ENCODE measurements around the gene BRD1.

The BRD1 gene

DNA sequence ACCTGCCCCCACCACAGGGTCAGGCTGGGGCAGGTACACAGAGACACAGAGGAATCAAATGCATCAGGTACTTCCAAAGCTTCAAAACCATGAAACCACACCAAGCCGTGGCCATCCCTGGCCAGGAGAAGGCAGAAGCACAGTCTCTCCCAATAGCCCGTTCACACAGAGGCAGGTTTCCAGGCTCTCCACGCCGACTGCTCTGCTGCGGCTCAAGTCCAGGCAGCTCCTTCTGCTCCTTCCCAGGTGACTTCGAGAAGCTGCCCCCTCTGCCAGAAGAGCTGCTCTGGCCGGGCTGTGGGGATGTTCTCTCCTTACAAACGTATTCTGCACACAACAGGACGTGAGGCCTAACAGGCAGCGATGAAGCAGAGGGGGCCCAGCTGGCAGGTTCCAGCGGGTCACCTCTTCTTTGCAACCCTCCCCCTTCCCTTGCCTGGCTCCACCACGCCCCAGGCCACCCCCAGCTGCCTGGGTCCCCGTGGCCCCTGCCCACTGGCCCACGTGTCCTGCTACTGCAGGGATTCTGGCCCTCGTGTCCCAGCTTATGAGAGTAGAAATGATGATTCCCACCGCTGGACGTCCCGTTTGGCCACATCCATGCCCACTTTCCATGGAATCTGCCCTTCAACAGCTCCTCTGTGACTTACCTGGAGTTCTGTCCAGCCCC lies 26.1 kb downstream of the BRD1 start:
- no peak for DNase-seq (ENCODE audit: low read depth)

GRCh38 chr22:49800408-49801238 lies 27.1 kb downstream of the BRD1 start:
- no peak for DNase-seq (ENCODE audit: low read depth)

DNA sequence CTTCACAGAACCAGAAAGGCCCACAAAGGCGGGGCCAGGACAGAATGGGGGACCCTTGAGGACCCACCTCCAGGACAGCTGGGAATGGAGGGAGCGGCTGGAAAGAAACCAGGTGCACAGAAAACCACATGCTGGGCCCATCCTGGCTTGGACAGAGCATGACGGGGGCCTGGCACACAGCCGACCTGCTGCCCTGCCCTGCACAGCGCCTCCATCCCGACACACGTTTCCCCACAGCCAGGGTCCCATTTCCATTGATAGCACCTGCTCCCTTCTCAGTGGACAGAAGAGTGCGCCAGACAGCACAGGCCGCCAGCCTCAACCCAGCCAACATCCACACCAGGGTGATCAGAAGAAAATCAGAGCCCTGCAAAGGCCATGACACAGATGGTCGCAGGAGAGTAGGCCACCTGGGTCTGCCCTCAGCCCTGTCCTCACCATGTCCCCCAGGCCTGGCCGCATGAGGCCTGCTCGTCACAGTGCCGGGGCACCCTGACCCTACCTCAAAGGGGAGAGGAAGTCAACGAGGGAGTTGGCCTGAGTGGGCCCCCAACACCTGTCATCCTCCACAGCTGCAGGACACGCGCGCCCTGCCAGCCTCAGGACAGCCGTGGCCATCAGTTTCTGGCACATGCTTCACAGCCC lies 28.1 kb downstream of the BRD1 start:
- DNase-seq (ENCODE audit: low read depth) = no peak

- DNase-seq (ENCODE audit: low read depth) = no peak
Observed at GRCh38 chr22:49798486-49799151, 29.1 kb downstream of the BRD1 start.

GRCh38 chr22:49797706-49798105 lies 30.0 kb downstream of the BRD1 start:
- DNase-seq (ENCODE audit: low read depth) = no peak

DNA sequence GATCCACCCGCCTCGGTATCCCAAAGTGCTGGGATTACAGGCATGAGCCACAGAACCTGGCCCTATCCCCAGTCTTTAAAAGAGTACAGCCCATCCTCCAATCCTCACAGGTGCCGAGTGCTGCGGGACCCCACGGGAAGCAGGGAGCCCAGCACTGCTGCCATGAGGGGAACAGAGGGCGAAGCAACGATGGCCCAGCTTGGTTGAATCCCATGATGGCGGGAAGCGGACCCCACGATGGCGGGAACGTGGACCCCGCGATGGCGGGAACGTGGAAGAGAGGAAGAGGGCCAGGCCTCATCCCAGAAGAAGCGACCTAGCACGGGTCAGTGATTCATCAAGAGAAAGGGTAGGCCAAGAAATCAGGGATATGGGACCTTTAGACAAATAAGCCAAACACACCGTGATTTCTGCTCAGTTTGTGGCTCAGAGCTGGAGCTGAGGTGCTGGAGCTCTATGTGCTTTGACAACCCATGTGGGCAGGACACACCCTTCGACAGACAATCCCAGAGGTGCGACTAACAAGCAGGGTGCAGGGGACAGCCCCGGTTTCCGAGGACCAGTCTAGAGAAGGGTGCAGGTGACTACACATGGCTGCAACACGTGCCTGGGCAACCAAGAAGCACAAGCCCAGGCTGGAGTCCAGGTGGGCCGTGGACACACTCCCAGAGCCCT lies 30.9 kb downstream of the BRD1 start:
- DNase-seq (ENCODE audit: low read depth) = no peak

GRCh38 chr22:49795521-49795920 lies 32.2 kb downstream of the BRD1 start:
- DNase-seq (ENCODE audit: low read depth) = no peak

DNA sequence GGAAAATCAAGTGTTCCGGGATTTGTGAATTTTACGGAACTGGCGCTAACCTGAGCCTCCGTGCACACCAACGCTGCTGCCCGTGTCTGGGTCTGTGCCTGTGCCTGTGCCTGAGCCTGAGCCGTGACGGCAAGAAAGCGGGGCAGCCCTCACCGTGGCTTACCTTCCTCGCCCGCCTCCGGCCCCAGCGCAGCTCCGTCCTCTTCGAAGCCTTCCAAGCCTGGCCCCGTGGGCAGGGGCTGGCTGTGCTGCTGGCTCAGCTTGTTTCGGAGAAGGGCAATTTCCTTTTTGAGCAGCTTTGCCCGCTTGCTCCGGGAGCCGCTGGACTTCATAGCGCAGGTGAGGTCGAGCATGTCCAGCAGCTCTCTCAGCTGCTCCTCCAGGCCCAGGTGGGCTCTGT lies 33.8 kb downstream of the BRD1 start:
- DNase-seq (ENCODE audit: low read depth) = no peak

GRCh38 chr22:49793296-49793695 lies 34.4 kb downstream of the BRD1 start:
- no peak for DNase-seq (ENCODE audit: low read depth)

DNA sequence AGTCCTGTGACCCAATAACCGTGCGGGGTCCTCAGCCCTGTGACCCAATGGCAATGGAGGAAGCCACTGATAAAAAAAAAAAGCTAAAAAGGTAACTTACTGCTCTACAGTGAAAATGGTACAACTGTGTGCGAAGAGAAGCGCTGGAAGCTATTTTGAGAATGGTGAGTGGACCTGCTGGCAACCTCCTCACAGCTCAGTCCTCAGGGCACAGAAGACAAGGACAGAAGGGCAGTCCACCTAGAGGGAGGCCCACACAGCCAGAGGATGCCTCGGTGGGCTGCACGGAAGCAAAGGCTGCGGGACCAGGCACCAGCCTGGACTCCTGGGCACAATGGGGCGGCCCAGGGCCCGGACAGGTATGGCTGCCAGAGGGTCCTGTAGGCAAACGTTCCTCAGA lies 35.6 kb downstream of the BRD1 start:
- DNase-seq (ENCODE audit: low read depth) = no peak

DNA sequence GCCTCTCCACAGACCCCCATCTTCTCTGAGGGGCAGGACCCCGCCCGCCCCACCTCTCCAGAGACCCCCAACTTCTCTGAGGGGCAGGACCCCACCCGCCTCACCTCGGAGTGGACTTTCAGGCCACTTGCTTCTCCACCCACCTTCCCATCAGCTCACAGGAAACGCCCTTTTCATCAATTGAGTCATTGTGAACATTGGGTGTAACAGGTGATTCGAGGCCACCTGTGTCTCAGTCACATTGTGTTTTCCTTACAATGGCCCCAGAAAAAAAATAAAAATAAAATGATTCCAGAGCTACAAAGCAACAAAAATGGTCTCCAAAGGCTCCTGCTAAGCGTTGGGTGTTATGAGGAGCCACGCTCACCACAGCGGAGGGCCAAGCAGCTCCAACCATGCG lies 36.0 kb downstream of the BRD1 start:
- no peak for DNase-seq (ENCODE audit: low read depth)

GRCh38 chr22:49790912-49791311 lies 36.8 kb downstream of the BRD1 start:
- no peak for DNase-seq (ENCODE audit: low read depth)

DNA sequence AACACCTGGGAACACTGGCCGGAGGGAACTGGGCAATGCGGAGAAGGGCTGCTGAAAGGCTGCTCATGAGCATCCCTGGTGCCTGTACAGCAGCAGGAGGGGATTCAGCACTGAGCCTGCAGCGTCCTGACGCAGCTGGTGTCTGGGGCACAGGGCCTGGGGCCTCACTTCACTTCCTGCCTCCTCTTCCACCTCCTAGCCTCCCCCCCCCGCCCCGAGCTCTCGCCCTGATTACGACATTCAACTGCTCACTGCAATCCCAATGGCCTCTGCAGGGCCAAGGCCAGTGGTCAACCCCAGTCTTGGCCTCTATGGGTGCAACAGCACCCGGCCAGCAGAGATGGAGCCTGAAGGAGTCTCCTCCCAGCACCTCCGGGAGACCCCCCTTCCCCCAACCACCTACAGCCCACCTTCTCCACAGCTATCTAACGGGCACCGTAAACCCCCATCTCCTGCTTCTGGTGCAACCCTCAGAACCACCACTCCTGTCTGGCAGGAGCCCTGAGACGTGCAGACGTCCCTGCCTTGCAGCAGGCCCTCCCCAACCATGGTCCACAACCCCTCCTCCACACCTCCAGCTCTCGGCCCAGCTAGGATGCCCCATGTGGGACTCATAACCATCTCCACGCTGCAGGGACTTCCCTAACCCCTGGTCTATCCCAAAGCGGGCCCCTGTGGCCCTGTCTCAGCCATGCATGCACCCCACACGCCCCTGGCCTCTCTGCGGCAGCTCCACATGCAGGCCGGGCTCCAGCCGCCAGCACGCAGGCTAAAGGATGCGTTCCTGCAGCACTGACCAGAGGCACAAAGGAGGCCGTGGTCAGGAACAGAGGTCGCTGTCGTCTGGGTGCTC lies 38.2 kb downstream of the BRD1 start:
- no peak for DNase-seq (ENCODE audit: low read depth)

DNA sequence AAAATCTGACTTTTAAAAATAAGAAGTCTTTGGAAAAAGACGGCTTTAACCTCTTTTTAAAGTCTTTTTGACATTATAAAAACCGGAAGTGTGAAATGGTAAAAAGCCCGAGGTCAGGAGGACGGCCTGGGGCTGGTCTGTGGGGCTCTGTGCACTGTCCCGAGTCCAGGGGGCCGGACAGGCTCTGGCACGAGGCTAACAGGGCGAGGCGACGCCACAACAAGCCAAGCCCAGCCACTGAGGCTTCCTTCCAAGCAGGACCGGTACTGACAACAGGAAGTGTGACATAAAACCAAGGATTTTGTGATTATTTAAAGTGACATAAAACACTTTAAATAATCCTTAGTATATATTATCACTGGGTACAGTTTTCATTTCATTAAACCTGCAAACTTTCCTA lies 39.2 kb downstream of the BRD1 start:
- DNase-seq (ENCODE audit: low read depth) = no peak

DNA sequence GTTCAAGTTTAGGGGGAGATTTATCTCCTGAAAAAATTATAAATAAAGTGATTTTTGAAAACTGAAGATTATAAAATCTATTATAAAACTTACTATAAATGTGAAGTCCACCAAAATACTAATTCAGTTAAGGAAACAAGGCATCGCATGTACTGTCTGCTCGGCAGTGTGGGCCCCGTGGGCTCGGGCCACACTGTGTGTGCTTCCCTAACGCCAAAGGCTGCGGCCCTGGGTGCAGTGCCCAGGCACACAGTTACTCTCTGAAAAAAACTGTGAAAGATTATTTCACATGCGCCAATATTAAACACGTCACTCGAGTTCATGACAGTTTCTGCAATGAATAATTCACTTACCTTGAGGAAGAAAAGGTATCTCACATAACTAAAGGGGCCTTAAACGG lies 39.8 kb downstream of the BRD1 start:
- DNase-seq (ENCODE audit: low read depth) = no peak

DNA sequence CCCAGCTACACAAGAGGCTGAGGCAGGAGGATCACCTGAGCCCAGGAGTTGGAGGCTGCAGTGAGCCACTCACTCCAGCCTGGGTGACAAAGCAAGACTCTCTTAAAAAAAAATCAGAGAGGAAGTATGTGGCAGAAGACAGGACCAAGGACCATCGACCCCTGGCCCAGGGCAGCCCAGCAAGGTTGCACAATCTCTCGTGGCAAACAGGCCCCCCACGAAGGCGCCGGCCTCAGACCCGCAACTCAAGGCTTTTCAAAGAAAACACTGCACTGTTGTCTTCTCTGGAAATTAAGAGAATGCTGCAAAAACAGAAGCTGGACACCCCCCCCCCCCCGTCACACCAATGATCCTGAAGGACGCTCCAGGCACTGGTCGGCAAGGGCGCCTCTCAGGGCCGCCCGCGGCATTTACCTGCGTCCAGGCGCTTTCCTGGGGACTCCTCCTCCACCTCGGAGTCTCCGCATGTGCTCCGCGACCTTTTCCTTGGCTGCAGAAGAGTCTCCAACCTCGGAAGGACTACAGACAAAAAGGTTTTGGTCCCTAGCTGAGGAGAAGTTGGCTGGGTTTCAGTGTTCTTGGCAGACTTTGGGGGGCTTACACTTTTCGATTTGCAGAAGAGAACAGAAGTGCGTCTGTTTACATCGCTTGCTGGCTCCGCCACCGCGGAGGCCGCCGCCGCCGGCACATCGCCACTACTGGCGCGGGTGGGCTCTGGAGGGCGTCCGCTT lies 40.5 kb downstream of the BRD1 start:
- DNase-seq (ENCODE audit: low read depth) = no peak

DNA sequence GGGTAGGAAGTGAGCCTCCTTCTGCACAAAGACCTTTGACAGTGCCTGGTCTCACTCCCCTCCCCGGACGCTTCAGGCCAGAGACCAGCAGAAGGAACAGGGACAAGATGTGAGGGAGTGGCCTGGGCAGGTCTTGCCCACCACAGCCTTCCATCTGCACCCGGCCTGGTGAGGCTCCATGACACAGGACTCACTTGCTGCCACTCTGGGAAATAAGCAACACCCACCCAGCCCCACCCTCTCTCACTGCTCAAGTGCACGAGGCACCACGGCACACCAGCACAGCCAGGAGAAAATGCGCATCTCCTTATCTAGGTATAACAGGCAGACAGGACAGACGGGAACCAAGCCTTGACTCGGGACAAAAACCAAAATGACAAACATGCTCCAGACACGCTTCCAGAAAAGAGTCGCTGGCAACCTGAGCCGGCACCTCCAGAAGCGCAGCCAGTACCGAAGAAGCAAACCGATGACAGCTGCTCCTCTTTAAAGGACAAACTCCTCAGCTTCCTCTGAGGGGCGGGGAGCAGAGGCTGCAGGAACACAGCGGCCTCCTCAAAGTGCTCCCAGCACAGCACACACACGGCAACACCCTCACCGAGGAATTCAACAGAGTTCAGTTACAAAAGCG lies 41.7 kb downstream of the BRD1 start:
- DNase-seq (ENCODE audit: low read depth) = no peak

DNA sequence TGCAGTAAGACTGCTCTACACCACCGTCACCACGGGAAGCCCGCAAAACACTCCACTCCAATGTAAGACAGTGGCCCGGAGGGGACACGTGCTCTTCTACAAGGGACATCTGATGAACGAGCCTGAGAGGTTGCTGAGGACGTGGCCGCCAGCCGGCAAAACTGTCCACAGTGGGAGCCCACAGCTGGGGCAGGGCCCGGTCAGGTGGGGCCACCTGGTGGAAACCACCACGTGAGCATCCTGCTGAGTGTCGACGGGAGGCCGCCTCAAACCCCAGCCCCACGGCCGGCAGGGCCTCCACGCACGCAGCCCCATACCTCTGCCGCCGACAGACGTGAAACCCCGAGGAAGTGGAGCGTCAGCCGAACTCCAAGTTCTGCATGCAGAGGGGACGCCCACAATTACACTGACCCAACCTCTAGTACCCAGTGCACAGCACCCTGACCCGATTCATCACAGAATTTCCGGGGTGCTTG lies 42.6 kb downstream of the BRD1 start:
- no peak for DNase-seq (ENCODE audit: low read depth)

- DNase-seq (ENCODE audit: low read depth) = no peak
Observed at GRCh38 chr22:49784630-49784971, 43.1 kb downstream of the BRD1 start.
